ENCODE results near the gene RSPH6A. TPM values are rescaled to one million over a fixed set of nuclear protein-coding genes. Genes with fewer than 3 reads are reported as not detected.
A peak's percentile ranks its signal among the peaks of the same experiment; 100 is the strongest.

The RSPH6A gene
- total and polyA plus RNA-seq, 2 of the 13 experiments (the other 11 are each of a cell fraction or from before 2014, with no cell fraction given) = 0.07 TPM; not detected in 1

DNA sequence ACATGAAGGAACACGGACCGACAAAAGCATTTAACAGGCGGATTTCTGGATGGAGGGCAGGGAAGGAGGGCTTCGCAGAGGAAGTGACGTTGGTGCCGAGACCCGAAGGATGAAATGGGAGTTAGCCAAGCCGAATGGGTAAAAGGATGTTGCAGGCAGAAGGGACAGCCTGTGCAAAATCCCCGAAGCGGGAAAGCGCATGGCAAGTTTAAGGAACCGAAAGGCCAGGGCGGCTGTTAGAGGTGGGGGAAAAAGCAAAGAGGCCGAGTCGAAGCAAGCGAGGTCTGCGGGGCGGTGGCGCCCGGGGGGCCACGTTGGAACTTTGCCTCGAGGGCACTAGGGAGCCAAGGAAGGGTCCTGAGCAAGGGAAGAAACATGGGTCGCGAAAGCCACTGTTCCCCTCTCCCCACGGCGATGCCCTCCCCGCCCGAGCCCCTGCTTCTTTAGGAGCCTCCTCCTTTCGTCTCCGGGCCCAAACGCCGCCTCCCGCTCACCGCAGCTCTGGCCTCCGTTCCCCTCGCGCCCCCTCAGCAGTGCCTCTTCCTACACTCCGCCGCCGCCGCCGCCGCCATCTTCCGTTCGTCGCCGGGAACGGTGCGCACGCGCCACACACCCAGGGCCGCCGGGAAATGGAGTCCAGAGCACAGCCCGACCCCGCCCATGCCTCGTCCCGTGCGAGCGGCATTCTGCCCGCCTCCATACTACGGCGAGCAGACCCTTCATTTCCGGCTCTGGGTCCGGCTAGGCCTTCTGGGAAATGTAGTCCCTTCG is 47.6 kb upstream of the RSPH6A start, which contains the start of gene SYMPK (continued):
- TF ChIP-seq ZNF883 (CRISPR knock-in tag; IDR thresholded peaks at IDR 0.05; ENCODE audit: not compliant biosample characterization) = no peak
- no peak for TF ChIP-seq NFIC (IDR thresholded peaks at IDR 0.05; ENCODE audit: low read length)
- no peak for TF ChIP-seq TBP (CRISPR knock-in tag; IDR thresholded peaks at IDR 0.05)
- TF ChIP-seq, protein P1, sequence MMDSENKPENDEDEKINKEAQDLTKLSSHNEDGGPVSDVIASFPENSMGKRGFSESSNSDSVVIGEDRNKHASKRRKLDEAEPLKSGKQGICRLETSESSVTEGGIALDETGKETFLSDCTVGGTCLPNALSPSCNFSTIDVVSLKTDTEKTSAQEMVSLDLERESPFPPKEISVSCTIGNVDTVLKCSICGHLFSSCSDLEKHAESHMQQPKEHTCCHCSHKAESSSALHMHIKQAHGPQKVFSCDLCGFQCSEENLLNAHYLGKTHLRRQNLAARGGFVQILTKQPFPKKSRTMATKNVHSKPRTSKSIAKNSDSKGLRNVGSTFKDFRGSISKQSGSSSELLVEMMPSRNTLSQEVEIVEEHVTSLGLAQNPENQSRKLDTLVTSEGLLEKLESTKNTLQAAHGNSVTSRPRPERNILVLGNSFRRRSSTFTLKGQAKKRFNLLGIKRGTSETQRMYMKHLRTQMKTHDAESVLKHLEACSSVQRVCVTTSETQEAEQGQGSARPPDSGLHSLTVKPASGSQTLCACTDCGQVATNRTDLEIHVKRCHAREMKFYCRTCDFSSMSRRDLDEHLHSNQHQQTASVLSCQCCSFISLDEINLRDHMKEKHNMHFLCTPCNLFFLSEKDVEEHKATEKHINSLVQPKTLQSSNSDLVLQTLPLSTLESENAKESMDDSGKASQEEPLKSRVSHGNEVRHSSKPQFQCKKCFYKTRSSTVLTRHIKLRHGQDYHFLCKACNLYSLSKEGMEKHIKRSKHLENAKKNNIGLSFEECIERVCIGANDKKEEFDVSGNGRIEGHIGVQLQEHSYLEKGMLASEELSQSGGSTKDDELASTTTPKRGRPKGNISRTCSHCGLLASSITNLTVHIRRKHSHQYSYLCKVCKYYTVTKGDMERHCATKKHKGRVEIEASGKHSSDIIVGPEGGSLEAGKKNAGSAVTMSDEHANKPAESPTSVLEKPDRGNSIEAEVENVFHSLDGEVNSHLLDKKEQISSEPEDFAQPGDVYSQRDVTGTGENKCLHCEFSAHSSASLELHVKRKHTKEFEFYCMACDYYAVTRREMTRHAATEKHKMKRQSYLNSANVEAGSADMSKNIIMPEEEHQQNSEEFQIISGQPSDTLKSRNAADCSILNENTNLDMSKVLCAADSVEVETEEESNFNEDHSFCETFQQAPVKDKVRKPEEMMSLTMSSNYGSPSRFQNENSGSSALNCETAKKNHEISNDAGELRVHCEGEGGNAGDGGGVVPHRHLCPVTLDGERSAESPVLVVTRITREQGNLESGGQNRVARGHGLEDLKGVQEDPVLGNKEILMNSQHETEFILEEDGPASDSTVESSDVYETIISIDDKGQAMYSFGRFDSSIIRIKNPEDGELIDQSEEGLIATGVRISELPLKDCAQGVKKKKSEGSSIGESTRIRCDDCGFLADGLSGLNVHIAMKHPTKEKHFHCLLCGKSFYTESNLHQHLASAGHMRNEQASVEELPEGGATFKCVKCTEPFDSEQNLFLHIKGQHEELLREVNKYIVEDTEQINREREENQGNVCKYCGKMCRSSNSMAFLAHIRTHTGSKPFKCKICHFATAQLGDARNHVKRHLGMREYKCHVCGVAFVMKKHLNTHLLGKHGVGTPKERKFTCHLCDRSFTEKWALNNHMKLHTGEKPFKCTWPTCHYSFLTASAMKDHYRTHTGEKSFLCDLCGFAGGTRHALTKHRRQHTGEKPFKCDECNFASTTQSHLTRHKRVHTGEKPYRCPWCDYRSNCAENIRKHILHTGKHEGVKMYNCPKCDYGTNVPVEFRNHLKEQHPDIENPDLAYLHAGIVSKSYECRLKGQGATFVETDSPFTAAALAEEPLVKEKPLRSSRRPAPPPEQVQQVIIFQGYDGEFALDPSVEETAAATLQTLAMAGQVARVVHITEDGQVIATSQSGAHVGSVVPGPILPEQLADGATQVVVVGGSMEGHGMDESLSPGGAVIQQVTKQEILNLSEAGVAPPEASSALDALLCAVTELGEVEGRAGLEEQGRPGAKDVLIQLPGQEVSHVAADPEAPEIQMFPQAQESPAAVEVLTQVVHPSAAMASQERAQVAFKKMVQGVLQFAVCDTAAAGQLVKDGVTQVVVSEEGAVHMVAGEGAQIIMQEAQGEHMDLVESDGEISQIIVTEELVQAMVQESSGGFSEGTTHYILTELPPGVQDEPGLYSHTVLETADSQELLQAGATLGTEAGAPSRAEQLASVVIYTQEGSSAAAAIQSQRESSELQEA (CRISPR knock-in tag; IDR thresholded peaks at IDR 0.05; ENCODE audit: not compliant biosample characterization) = peak; percentile 26
- peak; percentile 63; the same call in 1 of the 2 replicates for TF ChIP-seq TP53 (CRISPR knock-in tag; conservative IDR thresholded peaks at IDR 0.05)
- TF ChIP-seq FOXC1 (CRISPR knock-in tag; IDR thresholded peaks at IDR 0.05; ENCODE audit: borderline replicate concordance) = peak; percentile 92
- TF ChIP-seq ZNF460 (CRISPR knock-in tag; IDR thresholded peaks at IDR 0.05; ENCODE audit: borderline replicate concordance) = no peak
- peak; percentile 95; the same call in 1 of the 2 replicates for TF ChIP-seq ELF4 (CRISPR knock-in tag; IDR thresholded peaks at IDR 0.05; ENCODE audit: borderline replicate concordance)
- no peak for TF ChIP-seq ZNF850 (CRISPR knock-in tag; conservative IDR thresholded peaks at IDR 0.05)
- no peak for TF ChIP-seq ZNF264 (CRISPR knock-in tag; IDR thresholded peaks at IDR 0.05)
- no peak for TF ChIP-seq EHMT2 (IDR thresholded peaks at IDR 0.05; ENCODE audit: borderline replicate concordance, low read depth, low read length)
- TF ChIP-seq, protein P2, sequence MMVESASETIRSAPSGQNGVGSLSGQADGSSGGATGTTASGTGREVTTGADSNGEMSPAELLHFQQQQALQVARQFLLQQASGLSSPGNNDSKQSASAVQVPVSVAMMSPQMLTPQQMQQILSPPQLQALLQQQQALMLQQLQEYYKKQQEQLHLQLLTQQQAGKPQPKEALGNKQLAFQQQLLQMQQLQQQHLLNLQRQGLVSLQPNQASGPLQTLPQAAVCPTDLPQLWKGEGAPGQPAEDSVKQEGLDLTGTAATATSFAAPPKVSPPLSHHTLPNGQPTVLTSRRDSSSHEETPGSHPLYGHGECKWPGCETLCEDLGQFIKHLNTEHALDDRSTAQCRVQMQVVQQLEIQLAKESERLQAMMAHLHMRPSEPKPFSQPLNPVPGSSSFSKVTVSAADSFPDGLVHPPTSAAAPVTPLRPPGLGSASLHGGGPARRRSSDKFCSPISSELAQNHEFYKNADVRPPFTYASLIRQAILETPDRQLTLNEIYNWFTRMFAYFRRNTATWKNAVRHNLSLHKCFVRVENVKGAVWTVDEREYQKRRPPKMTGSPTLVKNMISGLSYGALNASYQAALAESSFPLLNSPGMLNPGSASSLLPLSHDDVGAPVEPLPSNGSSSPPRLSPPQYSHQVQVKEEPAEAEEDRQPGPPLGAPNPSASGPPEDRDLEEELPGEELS (CRISPR knock-in tag; IDR thresholded peaks at IDR 0.05) = 0 out of 2 replicates have a peak, but pooled peaks have one; percentile 8
- no peak for TF ChIP-seq PITX1 (CRISPR knock-in tag; IDR thresholded peaks at IDR 0.05)
- TF ChIP-seq, protein P3, sequence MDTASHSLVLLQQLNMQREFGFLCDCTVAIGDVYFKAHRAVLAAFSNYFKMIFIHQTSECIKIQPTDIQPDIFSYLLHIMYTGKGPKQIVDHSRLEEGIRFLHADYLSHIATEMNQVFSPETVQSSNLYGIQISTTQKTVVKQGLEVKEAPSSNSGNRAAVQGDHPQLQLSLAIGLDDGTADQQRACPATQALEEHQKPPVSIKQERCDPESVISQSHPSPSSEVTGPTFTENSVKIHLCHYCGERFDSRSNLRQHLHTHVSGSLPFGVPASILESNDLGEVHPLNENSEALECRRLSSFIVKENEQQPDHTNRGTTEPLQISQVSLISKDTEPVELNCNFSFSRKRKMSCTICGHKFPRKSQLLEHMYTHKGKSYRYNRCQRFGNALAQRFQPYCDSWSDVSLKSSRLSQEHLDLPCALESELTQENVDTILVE (CRISPR knock-in tag; IDR thresholded peaks at IDR 0.05) = no peak
- TF ChIP-seq ZNF564 (CRISPR knock-in tag; IDR thresholded peaks at IDR 0.05) = no peak
- no peak for TF ChIP-seq NR1H2 (CRISPR knock-in tag; IDR thresholded peaks at IDR 0.05; ENCODE audit: borderline replicate concordance, low read depth)
- no peak; the same call in 1 of the 2 replicates for TF ChIP-seq ZNF552 (CRISPR knock-in tag; IDR thresholded peaks at IDR 0.05; ENCODE audit: borderline replicate concordance)
- peak; percentile 68 for TF ChIP-seq PHF8 (CRISPR knock-in tag; IDR thresholded peaks at IDR 0.05)
- TF ChIP-seq RAD51 (IDR thresholded peaks at IDR 0.05; ENCODE audit: borderline replicate concordance) = no peak

All from HepG2 (cell line).